EL (cell line): Measurements from ENCODE around the gene WDR26.
"Not testable (repeated sequence)": the region's sequence is repeated elsewhere in the genome, so short reads cannot be mapped to it uniquely, and the experiment has no call there.

Experiments
- DNase-seq: peaks from one replicate; pipeline ENCODE4 v3.0.0-alpha.2; 2016

Gene WDR26

DNA sequence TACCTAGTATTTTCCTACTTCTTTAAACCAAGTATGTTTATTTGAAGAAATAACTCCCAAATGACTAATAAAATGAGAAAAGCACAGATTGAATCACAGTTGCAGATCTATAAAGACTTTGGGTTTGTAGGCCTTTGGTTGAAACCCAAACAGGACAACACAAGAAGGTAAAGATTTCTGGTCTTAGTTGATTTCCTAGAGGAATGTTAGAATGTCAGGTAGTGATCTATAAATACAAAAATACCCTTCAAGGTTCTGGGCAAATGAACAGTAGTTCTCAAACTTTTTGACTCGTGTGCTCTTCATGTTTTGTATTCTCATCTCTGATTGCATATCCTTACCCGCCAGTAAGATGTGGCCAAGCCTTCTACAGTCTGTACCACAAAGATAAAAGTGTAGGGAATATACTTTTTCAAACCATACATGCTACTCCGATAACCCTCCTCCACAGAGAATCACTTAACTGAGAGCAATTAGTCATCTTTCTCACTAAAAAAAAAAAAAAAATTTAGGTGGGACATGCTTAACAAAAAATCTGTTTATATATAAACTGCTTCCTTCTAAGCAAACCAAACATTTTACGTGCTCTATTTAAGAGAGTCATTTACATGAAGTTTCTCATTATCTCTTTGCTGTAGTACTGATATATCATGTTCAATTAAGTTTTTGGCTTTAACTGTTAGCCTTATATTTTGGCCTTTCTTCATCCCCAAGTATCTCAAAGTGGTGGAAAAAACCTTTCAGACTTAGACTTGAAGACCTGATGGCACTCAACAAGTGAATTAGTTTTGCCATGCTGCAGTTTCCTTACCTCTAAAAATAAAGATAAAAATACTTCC, 42.0 kb downstream of the WDR26 start:
- peak; percentile 17 for DNase-seq

DNA sequence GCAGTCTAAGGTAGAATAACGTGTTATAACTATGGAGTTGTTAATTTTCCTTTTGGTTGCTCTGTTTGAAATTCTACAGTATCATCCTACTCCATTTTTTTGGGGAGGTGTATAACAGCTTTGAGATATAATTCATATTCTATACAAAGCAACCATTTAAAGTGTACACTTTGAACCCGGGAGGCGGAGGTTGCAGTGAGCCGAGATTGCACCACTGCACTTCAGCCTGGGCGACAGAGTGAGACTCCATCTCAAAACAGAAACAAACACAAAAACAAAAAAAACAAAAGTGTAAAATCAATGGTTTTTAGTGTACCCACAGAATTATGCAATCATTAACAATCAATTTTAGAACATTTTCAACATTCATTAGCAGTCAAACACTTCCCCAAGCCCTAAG, 44.1 kb downstream of the WDR26 start:
- no peak for DNase-seq

DNA sequence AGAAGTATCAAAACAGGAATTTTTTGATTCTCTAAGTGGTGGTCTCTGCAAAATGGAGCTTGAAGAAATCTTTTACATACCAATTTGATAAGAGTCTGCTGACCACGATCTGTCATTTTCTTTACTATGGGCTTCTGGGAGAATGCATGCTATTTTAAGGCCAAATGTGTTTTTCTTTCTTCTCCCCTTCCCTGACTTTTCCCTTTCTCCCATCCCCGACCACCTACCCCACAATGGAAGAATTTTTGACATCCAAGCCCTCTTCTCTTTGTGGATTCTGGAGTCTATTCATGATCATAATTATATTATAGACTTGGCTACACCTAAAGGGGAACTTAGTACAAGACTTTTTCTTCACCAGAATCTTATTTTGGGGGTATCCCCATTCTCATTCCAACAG, 46.7 kb downstream of the WDR26 start:
- no peak for DNase-seq

DNA sequence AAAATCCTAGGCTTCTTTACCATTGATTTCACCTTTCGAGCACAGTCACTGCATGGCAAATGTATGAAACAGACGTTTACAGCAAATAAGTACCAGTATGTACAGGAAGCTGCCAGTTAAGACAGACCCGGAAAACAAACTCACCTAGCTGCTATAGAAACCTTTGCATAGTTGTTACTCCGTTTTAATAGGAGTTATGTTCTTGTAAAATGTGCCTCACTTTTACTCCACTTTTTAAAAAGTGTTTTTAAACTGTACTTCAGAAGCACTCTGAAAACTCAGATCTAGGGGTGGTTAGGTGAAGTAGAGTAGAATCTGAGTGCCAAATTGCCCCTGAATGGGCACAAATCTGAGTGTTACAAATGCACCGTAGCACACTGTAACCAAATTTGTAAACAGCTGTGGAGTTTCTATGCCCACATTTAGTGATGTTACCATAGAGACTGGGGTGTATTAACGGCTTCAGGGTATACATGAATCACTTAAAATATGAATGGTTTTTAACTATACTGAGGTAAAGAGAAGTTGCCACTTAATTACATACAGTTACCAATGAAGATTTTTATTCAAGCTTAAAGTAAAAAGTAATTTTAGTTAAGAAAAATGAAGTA, 47.2 kb downstream of the WDR26 start:
- DNase-seq = no peak

- DNase-seq = no peak
These were observed 51.4 kb downstream of the WDR26 start for GRCh38 chr1:224383218-224383617.

- no peak for DNase-seq
These were observed 52.6 kb downstream of the WDR26 start for GRCh38 chr1:224381880-224382548.

GRCh38 chr1:224380003-224380402, 54.6 kb downstream of the WDR26 start:
- no peak for DNase-seq

- DNase-seq = no peak
These were observed 55.6 kb downstream of the WDR26 start for GRCh38 chr1:224378855-224379631.

- DNase-seq = peak; percentile 48
These were observed 57.0 kb downstream of the WDR26 start for GRCh38 chr1:224377676-224378006.

DNA sequence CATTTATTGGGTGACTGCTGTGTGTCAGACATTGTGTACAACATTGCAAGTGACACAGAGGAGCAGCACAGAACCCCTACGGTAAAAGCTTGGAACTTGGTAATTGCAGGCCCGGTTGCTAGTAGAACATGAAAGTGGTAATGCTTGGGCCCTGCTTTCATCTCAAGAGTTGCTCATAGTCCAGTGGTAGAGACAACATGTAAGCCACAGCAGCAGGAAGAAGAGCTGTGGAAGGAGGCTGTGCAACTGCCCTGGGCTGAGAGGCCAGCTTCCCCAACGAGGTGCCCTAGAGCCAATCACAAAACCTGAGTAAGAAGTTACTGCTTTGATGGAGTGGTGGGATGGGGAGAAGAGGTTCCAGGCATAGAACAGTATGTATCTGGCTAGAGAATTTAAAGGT, 59.5 kb downstream of the WDR26 start:
- DNase-seq = no peak

DNA sequence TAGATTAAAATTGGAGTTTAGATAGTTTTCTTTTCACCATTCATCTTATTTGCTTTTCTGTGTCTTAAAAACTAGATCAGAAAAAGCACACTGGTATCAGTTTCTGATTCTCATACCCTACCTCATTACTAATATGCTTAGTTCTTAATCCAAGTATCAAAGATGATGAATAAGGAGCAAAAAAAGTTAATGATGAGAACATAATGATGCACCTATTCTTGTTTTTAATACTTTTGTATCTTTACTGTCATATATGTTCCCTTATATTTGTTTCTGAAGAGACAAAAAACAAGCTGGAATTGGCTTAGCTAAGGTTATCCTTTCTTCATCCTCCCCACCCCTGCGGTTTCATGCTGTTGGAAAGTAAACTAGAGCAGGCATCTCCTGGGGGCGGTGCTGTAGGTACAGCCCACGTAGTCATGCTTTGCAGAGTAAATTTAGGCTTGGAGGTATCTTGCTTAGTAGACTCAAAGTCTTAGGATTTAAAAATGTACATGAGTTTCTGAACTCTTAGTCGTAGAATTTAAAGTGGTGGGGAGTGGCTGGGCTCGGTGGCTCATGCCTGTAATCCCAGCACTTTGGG, 61.5 kb downstream of the WDR26 start:
- no peak for DNase-seq

- no peak for DNase-seq
These were observed 66.2 kb downstream of the WDR26 start for GRCh38 chr1:224368409-224368808.

GRCh38 chr1:224359207-224359606, 75.4 kb downstream of the WDR26 start:
- no peak for DNase-seq

DNA sequence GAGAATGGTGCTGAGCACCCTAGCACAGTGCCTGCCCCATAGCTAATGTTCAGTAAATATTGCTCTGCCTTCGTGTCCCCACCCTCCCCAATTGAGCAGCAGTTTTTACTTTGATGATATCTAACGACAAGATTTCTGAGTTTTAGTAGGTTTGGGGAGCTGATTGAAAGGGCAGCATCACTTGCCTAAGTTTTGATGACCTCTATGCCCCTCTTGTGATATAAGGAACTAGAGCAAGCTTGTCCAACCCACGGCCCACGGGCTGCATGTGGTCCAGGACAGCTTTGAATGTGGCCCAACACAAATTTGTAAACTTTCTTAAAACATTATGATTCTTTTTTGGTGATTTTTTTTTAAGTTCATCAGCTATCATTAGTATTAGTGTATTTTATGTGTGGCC, 76.4 kb downstream of the WDR26 start:
- DNase-seq = no peak

GRCh38 chr1:224357626-224358124, 76.9 kb downstream of the WDR26 start:
- peak; percentile 26 for DNase-seq

DNA sequence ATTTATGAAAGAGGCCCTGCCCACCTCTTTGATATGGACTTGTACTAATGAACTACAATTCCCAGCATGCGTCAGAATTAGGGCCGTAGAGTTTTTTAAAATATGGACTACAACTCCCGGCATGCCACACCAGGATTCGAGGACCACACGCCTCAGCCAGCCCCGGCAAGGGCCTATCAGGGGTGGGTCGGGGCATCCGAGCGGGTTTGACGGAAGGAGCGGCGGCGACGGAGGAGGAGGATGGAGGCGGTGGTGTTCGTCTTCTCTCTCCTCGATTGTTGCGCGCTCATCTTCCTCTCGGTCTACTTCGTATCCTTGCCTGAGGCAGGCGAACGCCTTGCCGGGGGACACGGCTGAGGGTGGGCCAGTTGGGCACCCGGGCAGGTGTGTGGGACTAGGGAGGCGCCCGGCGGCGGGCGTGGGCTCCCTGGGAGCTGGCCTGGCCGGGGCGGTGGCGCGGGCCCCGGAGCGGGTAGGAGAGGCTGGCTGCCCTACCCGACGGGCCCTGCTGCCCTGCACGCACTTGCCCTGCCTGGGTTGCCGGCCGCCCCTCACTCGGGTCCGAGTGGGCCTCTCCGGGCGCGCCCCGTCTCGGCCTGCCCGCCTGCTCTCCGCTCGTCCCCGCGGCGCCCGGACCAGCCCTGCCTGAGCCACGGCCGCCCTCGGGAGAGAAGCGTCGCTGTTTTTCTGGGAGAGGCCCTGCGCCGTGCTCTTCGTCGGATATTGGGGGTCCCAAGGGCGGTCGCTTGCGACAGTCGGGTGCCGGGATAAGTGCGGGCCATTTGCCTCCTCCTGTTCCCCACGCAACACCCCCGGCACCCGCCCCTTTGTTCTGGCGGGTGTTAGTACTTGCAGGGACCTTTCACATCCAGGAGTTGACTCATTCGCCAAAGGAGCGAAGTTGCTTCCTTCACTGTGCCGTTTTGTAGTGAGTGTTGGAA, 77.6 kb downstream of the WDR26 start, which contains the start of gene CNIH4:
CNIH4 (plus strand) TSS at position 195 of the 941 bp plus-strand sequence; CDS start at position 241, 46 bp downstream.
- DNase-seq = peak; percentile 96

- DNase-seq = no peak
These were observed 80.3 kb downstream of the WDR26 start for GRCh38 chr1:224353975-224354925.

GRCh38 chr1:224352436-224353085, 82.0 kb downstream of the WDR26 start:
- not testable (repeated sequence) for DNase-seq

DNA sequence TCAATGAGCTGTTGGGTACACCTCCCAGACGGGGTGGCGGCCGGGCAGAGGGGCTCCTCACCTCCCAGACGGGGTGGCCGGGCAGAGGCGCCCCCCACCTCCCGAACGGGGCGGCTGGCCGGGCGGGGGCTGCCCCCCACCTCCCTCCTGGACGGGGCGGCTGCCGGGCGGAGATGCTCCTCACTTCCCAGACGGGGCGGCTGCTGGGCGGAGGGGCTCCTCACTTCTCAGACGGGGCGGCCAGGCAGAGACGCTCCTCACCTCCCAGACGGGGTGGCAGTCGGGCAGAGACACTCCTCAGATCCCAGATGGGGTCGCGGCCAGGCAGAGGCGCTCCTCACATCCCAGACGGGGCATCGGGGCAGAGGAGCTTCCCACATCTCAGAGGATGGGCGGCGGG, 84.9 kb downstream of the WDR26 start:
- not testable (repeated sequence) for DNase-seq

- no peak for DNase-seq
These were observed 86.5 kb downstream of the WDR26 start for GRCh38 chr1:224348137-224348536.
